GM18508 (cell line): ENCODE results near the gene CORO7.
"Not testable (repeated sequence)": the region's sequence is repeated elsewhere in the genome, so short reads cannot be mapped to it uniquely, and the experiment has no call there.

Experiments used
- ATAC-seq: cut with Tn5 transposase; IDR thresholded peaks from one replicate; pipeline ENCODE4 v1.9.1; 2021; ENCODE audit warnings: moderate number of reproducible peaks; ENCODE audit not compliant: insufficient read depth, unreplicated experiment

CORO7 gene

DNA sequence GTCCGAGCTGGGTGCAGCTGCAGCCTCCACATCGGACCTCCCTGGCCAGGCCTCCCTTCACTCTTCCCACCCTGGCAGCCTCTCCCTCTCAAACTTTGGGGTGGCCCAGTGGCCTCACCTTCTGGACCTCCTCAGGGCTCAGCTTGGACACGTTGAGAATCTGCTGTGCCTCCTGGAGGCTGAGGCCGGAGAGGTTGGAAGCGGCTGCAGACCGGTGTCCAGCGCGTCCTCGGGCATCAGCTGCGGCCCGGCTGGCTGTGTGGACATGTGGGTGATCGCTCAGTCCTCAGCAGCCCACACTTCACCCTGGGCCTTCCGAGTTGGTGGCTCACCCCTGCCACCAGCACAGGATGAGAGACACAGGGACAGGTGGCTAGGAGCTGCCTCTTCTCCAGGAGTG is 75.1 kb downstream of the CORO7 start:
- ATAC-seq, result no peak

DNA sequence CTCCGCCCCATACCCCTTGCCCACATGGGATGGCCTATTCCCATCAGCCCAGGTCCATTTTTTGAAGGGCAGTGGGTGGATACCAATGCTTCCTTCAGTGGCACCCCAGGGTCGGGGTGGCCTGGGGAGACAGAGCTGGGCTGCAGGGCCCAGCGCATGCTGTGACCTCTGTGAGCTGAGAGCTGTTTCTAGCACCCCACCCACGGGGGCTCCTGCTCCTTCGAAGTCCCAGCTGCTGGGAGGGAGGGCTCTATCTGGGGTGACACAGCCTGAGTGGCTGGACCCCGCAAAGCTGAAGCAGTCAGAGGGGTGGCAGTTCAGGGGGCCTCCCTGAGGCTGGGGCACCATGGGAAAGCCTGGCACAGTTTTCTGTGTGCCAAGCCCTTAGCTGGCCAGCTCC is 76.0 kb downstream of the CORO7 start:
- no peak for ATAC-seq

DNA sequence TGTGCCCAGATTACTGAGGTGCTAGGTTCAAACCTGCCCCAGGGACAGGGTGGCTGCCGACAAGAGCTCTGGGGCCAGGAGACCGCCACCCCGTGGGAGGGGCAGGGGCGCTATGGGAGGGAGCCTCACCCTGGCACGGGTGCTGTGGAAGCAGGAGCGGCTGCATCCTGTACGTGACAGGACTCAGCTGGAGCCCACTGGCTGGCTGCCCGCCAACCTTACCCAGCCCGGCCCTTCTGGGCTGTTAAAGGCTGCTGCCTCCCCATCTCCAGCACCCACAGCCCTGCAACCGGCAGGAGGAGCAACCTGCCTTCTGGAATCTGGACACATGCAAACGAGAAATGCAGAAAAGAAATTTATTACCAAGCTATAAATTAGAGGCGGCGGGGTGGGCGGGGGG is 76.5 kb downstream of the CORO7 start:
- no peak for ATAC-seq

DNA sequence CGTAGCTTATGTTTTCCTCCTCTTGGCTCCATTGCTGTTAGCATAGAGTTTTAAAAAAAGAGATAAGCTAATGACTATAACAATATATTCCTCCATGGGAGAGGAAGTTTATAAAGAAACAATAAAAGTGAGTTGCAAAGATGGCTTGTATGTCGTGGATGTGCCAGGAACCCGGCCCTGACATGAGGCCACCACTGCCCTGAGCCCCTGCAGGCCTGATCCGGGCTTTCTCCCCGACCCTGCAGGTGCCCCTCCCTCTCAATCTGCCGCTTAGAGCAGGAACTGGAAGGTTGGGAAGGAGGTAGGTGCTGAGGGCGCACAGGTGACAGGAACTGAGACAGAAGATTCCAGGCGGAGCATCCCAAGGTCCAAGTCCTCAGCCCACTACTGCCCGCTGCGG is 76.9 kb downstream of the CORO7 start:
- no peak for ATAC-seq

DNA sequence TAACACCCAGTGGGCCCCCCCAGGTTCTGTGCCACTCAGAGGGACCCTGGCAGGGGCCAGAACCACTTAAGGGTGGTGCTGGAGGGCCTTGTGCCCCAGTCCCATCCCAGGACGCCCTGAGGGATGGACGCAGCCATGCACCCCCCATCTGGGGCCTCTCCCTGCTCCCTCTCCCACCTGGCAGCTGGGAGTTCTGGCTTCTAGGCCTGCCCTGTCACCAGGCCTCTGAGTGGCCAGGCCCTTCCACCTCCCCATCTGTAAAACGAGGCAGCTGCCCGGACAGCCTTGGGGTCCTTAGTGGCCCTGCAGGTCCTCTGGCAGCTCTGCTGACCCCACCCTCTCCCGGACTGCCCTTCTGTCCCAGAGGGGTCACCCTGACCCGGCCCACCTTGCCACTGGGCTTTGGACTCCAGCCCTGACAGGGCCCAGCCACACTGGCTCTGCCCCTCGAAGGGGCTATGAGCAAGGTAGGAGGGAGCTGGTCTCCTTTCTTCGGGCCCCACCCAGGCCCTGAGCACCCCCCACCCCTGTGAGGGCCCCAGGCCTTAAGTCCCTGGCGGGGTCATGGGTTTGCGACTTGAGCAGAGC is 77.6 kb downstream of the CORO7 start:
- ATAC-seq, result no peak

DNA sequence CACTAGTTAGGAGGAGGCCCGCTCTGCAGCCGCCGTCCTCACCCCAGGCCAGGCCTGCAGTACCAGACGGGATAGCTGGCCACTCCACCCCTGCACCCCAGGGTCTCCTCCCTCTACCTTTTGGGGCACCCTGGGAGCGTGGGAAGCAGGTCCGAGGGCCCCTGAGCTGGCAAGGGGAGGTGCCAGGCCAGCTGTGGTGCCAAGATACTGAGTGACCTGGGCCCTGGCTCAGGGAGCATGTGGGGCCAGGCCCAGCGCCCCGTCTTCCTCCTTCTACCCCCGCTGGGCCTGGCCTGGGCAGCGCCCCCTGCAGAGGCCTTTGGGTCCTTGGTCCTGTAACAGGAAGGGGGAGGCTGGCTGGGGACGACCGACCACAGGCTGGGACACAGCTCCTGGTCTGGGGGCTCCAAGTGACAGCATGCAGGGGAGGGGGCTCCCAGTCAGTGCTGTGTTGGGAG is 78.2 kb downstream of the CORO7 start:
- ATAC-seq, result no peak

DNA sequence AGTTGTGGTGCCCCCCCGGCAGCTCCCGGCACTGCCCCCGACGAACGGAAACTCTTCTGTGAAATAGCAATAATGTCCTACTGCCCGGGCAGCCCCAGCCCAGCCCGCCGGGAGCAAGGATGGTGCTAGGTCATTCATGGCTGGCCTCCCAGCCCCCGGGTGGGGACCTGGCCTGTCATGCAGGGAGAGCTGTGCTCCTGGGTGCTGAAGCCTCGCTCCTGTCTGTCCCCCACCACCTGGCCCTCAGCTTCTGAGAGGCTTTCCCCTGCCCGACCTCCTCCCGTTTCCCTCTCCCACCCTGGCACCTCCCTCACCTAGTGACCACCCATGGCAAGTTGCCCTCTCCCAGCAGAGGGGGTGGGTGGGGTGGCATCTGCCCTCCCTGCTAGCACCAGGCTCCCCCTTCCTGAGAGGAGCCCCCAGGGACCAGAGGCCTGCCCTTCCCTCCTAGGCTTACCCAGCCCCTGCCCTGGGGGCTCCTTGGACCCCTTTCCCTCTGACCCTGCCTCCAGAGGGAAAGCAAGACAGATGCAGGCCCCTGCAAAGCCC is 78.8 kb downstream of the CORO7 start:
- no peak for ATAC-seq

DNA sequence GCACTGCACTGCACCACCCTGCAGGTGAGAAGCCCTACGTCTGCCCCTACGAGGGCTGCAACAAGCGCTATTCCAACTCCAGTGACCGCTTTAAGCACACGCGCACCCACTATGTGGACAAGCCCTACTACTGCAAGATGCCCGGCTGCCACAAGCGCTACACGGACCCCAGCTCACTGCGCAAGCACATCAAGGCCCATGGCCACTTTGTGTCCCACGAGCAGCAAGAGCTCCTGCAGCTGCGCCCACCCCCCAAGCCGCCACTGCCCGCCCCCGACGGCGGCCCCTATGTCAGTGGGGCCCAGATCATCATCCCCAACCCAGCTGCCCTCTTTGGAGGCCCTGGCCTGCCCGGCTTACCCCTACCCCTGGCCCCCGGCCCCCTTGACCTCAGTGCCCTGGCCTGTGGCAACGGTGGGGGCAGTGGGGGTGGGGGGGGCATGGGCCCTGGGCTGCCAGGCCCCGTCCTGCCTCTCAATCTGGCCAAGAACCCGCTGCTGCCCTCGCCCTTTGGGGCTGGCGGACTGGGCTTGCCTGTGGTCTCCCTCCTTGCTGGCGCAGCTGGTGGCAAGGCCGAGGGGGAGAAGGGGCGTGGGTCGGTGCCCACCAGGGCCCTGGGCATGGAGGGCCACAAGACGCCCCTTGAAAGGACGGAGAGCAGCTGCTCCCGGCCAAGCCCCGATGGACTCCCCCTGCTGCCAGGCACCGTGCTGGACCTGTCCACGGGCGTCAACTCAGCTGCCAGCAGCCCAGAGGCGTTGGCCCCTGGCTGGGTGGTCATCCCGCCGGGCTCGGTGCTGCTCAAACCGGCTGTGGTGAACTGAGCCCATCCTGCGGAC is 79.5 kb downstream of the CORO7 start:
- ATAC-seq, result no peak

DNA sequence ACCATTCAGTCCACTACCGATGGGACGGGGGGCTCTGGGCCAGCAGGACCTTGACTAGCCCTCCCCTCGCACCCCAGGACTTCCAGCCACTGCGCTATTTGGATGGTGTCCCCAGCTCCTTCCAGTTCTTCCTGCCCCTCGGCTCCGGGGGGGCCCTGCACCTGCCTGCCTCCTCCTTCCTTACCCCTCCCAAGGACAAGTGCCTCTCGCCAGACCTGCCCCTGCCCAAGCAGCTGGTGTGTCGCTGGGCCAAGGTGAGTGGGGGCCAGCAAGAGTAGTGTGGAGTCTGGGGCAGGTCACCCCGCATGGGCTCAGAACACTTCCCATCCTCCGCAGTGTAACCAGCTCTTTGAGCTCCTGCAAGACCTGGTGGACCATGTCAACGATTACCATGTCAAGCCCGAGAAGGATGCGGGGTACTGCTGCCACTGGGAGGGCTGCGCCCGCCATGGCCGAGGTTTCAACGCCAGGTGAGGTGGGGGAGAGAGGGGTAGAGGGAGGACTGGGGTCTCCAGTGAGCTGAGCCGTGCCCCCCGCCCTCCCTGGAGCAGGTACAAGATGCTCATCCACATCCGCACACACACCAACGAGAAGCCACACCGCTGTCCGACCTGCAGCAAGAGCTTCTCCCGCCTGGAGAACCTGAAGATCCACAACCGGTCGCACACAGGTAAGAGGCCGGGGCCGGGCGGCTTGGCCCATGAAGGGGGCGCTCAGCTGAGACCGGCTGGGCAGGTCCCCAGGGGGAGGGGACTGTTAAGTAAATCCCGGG is 81.5 kb downstream of the CORO7 start:
- ATAC-seq, result no peak

DNA sequence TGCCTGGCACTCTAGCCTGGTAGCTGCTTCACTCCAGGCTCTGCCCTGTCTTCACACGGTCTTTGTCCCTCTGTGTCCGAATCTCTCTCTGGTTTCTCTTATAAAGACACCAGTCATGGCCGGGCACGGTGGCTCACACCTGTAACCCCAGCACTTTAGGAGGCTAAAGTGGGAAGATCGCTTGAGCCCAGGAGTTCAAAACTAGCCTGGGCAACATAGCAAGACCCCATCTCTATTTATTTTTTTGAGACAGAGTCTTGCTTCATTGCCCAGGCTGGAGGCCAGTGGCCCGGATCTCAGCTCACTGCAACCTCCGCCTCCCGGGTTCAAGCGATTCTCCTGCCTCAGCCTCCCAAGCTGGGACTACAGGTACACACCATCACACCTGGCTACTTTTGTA is 82.7 kb downstream of the CORO7 start:
- not testable (repeated sequence) for ATAC-seq

DNA sequence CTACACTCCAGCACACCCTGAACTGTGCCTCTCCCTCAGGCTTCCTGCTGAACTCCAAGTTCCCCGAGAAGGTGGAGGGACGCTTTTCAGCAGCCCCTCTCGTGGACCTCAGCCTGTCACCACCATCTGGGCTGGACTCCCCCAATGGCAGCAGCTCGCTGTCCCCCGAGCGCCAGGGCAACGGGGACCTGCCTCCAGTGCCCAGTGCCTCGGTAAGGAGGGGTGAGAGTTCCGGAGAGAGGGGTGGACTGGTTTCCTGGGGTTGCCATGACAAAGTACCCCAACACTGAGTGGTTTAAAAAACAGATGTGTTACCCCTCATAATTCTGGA is 83.1 kb downstream of the CORO7 start:
- ATAC-seq, result no peak

DNA sequence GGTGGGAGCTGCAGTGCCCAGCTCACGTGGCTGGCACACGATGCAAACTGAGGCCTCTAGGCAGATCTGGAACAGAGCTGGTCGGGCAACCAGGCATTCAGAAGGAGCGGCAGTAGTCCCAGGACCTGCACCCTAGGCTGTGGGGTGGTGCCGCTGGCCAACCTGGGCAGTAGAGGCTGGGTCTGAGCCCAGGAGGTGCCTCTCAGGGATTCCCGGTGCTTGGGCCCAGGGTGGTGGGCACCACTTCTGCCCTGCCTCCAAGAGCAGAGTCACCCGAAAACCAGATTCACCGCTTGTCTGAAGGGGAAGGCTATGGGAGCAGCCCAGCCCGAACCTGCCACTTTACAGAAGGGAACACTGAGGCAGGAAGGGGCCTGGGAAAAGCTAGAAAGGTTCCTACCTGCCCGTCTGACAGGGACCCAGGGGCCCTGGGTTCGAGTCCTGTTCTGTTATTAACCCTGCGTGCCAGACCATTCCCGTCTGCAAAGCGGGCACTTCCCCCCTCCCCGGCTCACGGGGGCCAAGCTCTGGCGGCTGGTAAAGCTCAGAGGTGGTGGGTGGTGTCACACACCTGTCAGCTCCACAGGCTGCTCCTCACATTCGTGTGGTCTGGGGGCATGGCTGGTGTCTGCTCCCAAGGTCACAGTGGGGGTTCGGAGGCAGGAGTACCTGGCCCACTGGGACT is 83.6 kb downstream of the CORO7 start:
- ATAC-seq, result no peak

DNA sequence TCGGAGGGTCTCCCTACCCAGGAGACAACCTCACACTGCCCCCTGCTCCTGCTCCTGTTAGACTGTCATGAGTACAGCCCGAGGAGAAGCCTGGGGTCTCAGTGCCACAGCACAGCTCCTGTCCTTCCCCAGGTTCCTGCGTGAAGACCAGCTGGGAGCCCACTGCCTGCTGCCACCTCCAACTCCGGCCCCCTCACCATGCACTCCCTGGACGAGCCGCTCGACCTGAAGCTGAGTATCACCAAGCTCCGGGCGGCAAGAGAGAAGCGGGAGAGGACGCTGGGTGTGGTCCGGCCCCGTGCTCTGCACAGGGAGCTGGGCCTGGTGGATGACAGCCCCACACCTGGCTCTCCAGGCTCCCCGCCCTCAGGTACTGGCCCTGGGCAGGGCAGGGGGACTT is 84.3 kb downstream of the CORO7 start:
- ATAC-seq, result no peak

DNA sequence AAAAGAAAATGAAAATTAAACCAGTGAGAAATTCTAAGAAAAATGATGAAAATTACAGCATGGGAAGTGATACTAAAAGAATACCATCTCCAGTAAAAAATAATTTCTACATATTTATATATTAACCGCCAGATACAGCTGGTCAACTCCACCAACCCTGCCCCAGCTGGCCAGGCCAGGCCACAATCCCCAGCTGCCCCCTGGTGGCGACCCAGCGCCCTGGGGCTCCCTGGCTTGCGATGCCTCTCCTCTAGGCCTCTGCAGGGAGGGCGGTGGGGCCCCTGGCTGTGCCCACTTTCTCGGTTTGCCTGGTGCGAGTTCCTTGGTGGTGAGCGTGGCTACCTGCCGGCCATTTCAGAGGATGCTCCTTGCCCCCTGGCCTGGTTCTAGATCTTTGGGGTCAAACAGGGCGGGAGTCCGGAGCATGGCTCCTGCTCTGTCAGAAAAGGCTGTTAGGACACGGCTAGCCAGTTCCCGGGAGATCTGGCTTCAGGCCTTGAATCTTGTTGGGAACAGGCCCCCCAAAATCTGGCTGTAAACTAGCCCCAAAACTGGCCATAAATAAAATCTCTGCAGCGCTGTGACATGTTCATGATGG is 86.0 kb downstream of the CORO7 start:
- ATAC-seq, result no peak

DNA sequence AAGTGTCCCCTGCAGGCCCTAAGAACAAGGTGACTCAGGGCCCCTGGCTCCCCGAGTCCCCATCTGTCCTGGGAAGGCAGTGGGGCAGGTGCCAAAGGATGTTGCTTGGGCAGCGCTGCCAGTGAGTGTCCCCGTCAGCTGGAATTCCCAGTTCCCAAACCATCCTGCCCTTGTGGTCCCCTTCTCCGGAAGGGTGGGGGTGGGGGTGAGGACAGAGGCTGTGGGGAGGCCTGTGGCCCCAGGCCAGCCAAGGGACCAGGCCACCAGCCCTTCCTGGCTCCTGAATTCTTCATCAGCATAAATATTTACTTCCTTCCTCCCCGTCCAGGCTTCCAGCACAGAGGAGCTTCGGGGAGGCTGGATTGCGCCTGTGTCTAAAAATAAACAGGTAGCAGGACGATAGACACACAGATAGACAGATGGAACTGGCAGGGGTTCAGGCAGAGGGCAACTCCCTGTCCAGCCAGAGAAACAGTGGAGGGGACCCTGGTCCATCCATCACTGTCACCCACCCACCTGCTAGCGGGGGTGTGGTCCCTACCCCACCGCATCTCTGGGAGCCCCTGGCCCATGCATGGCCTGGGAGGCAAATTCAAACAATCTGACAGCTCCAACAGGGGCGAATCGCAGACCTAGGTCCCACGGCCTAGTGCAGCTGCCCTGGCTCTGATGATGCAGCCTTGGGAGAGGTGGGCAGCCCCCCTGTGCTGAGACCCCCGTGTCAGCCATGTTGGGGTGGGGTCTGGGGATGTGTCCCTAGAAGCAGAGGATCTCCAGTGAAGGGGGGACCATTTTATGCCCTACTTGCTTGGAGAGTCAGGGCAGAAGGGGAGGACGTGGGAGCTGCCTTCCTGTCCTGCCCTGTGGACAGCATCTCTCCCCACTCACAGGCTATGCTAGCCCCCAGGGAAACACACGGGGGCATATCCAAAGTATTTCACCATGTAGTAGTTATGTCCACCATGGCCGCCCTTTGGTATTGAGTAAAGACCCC is 87.3 kb downstream of the CORO7 start:
- no peak for ATAC-seq

DNA sequence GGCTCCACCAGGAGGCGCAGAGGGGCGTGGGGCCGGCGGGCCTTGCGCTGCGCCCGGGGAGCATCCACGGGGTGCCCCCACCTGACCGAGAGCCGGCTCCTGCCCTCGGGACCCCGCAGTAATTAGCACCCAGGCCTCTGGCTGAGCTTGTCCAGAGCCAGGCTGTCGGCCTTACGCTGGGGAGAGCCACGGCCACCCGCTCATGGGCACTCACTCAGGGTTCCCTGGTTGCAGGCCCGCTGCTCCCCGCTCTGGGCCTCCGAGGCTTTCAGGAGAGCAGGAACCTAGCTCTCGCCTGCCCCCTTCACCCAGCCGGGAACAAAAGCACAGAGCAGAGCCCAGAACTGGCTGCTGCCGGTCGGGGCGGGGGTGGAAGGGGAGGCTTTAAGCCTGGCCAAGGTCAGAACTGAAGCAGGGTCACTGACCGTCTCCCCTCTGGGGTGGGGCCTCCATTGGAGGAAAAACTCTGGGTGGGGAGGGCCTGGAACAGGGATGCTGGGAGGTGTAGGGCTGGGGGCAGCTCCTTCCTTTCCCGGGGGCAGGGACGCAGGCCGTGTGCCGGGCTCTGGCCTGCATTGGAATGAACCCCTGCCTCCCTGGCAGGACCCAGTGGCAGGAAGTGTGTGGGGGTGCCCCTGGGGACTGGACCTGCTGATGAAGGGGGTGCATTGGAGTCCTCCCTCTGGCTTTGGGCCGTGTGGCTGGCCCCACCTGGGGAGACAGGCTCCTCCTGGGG is 88.2 kb downstream of the CORO7 start:
- ATAC-seq, result no peak

DNA sequence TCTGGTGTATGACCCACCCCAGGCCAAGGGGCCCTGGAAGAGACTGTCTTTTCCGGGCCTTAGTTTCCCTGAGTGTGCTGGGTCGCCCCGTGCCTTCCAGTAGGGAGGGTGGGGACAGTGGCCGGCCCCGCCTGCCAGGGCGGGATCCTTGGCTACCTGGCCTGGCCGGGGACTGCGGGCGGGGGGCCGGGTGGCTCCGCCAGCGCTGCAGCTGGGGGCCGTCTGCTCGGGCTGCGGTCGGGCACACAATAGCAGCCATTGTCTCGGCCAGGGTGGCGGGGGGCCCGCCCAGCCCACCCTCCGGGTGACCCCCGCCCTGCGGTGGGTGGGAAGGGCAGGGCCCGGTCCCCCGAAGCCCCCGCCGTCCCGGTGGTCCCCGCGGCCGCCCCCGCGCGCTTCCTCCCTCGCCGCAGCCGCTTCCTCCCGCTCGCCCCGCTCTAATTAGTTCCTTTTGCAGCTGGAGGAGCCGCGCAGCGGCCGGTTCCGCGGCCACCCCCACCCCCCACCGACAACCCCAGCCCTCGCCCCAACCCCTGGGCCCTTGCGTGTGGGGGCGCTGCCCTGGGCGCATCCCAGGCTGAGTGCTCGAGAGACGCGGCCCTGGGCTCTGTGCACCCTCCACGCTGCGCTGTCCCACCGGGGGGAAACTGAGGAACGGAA is 88.9 kb downstream of the CORO7 start:
- no peak for ATAC-seq

DNA sequence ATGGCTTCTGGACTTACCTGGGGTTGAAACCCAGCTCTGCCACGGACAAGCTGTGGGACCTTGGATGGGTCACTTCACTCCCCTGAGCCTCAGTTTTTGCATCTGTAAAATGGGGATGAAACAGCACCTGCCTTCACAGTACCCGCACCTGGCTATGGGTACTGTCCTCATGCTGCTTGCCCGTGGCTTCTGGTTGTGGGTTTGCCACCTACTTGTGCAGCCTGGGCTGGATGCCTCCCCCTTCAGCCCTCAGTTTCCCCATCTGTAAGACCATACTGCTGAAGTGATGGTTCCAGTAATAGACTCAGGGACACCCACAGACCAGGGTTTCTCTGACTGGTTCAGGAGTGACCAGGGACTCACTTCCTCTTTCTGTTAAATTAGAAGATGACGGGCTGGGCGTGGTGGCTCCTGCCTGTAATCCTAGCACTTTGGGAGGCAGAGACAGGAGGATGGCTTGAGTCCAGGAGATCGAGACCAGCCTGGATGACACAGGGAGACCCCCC is 91.1 kb downstream of the CORO7 start:
- no peak for ATAC-seq
